ENCODE measurements around the gene PRR12.

The PRR12 gene, protein sequence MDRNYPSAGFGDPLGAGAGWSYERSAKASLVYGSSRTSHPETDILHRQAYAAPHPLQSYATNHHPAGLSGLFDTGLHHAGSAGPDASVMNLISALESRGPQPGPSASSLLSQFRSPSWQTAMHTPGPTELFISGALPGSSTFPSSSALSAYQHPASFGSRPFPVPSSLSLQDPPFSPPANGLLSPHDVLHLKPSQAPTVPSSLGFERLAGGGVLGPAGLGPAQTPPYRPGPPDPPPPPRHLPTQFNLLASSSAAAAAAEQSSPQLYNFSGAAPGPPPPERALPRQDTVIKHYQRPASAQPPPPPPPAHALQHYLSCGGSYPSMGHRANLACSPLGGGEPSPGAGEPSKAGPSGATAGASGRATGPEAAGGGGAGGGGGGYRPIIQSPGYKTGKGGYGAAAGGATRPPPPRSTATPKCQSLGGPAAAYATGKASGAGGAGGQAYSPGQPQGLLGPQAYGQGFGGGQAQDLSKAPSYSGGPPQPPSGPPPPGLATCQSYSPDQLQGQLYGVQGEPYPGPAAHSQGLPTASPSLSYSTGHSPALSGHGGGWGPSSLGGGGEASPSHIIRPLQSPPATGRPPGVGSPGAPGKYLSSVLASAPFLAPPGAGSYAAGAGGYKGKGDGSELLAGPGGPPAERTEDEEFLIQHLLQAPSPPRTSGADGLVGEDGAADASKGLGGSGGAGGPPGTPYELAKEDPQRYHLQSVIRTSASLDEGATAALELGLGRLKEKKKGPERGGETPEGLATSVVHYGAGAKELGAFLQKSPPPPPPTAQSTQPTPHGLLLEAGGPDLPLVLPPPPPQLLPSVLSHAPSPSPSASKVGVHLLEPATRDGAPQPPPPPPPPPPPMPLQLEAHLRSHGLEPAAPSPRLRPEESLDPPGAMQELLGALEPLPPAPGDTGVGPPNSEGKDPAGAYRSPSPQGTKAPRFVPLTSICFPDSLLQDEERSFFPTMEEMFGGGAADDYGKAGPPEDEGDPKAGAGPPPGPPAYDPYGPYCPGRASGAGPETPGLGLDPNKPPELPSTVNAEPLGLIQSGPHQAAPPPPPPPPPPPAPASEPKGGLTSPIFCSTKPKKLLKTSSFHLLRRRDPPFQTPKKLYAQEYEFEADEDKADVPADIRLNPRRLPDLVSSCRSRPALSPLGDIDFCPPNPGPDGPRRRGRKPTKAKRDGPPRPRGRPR (N-terminal part only)

DNA sequence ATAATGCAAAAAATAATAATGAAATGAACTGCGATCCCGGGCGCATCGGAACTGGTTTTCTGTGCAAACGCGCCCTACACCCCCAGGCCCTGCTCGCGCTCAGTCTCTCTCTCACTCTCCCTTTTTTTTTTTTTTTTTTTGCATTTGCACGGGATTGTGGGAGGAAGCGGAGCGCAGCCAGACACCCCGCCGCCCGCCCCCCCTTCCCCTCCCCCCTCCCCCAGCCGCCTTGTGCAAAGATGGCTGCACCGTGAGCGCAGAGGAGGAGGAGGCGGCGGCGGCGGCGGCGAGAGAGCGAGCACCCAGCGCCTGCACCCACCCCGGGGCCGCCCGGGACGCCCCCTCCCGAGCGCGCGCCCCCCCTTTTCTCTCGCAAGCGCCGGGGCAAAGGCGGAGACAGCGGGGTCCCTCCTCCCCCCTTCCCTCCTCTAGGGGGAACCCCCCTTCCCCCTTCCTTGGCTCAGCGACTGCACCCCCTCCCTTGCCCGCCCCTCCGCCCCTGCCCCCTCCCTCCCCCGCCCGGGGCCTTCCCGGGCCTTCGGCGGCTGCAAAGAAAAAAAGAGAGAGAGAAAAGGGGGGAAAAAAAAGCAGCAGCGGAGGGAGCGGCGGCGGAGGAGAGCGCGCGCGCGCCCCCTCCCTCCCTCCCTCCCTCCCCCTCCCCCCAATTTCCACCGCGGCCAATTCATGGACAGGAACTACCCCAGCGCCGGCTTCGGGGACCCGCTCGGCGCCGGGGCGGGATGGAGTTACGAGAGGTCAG is at the start of gene PRR12:
Gene PRR12 (plus strand): TSS at position 212 of the 760 bp plus-strand sequence. CDS start 473 bp downstream, at position 685.
- DNase-seq: peak; percentile 68

DNA sequence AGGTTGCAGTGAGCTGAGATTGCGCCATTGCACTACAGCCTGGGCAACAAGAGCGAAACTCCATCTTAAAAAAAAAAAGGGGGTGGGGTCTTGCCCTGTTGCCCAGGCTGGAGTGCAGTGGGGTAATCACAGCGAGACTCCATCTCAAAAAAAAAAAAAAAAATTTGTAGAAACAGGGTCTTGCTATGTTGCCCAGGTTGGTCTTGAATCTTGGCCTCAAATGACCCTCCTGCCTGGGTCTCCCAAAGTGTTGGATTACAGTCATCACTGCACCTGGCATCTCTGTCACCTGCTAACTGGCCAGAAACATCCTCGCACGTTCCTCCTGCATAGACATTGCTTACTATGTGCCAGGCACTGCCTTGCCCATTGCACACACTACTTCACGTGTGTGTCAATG is 49.1 kb upstream of the PRR12 start:
- DNase-seq: no peak

DNA sequence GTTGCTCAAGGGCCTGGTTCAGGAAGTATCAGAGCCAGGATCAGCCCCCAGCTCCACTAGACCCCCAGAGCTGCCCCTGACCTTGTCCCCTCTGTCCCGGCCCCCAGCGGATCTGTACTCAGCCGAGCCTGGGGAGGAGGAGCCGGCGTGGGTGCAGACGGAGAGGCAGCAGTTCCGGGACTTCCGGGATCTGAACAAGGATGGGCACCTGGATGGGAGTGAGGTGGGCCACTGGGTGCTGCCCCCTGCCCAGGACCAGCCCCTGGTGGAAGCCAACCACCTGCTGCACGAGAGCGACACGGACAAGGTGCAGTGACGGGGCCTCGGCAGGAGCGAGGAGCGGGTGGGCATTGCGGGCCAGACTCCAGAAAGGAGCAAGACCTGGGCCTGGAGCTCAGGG is 48.5 kb upstream of the PRR12 start:
- no peak for DNase-seq

DNA sequence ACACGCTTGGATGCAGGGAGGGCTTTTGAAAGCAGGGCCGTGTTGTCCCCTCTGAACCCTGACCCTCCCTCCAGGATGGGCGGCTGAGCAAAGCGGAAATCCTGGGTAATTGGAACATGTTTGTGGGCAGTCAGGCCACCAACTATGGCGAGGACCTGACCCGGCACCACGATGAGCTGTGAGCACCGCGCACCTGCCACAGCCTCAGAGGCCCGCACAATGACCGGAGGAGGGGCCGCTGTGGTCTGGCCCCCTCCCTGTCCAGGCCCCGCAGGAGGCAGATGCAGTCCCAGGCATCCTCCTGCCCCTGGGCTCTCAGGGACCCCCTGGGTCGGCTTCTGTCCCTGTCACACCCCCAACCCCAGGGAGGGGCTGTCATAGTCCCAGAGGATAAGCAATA is 48.0 kb upstream of the PRR12 start:
- no peak for DNase-seq

DNA sequence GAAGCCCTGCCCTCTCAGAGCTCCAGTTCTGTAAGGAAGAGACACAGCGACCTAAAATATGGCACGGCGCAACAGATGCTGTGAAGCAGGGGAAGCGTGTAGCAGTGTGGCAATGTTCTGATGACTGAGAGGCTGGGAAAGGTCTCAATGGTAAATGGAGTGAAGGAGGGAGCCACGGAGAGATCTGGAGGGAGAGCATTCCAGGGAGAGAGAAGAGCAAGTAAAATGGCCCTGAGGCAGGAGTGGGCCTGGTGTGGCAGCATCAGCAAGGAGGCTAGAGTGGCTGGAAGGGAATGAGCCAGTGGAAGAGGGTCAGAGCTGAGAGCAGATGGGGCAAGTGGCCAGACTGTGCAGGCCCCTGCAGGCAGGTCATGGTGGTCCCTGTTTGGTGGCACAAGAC is 46.8 kb upstream of the PRR12 start:
- DNase-seq: no peak

DNA sequence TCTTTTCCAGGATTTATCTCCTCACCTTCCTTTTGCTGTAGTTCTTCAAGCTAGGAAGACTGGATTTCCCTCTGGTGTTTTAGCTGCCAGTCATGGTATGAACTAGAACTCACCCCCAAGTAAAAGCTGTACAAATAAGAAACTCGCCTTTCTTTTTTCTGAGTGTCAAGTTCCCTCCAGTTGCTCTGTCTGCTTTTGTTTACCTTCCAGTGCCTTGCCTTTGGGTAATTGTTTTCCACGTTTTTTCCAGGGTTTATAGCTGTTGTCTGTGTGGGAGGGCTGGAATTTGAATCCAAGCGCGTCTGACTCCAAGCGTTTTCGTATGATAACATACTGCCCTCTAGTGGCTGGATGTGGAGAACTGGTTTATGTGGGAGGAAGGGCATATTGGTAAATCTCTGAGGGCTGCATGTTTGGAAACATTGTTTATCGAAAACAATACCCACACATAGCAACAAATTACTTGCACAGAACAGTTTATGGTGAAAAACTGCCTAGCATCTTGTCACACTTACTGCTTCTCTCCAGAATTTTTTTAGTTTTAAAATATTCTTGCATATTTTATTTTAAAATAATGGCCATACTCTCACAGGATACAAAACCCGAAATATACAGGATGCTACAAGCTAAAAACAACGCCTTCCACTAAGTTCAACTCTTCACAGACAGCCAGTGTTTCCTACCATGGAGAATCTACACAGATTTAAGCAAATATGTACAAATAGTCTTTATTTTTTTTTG is 44.0 kb upstream of the PRR12 start:
- DNase-seq: peak; percentile 83

DNA sequence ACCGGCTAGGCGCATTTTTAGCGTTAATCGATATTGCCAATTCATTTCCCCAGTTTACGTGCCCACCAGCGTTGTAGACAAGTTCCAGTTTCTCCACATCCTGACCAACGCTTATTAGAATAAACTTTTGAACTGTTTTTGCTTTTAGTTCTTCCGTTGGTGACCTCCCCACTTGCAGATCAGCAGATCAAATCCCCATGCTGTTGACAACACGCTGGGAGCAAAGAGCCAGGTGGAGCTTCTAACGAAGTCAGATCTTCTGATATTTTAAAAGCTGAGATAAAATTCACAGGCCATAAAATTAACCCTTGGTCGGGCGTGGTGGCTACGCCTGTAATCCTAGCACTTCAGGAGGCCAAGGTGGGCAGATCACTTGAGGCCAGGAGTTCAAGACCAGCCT is 41.9 kb upstream of the PRR12 start:
- no peak for DNase-seq

DNA sequence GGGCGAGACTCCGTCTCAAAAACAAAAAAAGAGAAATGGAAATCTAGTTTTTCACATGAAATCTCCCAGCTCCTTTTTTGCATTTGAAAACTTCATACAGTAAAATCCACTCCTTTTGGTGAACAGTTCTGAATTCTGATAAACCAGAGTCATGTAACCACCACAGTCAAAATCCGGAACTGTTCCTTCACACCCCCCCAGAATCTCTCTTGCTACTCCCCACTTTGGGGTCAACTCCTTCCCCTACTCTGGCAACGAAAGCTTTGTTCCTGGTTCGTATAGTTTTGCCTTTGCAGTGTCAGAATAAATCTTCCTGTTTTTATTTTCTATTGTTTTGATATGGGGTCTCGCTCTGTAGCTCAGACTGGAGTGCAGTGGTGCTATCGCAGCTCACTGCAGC is 39.5 kb upstream of the PRR12 start:
- DNase-seq: no peak

DNA sequence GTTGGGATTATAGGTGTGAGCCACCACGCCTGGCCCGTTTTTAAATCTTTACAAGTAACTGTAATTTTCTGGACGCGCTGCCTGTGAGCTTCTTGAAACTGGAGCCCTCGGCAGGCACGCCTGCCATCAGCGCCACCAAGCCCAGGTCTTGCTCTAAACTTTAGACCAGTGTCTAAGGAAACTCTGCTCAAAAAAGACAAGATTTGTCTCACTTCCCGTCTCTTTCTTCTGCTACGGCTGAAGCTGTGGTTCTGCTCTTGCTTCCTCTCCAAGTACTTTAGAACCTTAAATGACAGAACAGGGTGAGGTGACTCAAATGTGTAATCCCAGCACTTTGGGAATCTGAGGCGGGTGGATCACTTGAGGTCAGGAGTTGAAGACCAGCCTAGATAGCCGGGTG is 38.2 kb upstream of the PRR12 start:
- no peak for DNase-seq

DNA sequence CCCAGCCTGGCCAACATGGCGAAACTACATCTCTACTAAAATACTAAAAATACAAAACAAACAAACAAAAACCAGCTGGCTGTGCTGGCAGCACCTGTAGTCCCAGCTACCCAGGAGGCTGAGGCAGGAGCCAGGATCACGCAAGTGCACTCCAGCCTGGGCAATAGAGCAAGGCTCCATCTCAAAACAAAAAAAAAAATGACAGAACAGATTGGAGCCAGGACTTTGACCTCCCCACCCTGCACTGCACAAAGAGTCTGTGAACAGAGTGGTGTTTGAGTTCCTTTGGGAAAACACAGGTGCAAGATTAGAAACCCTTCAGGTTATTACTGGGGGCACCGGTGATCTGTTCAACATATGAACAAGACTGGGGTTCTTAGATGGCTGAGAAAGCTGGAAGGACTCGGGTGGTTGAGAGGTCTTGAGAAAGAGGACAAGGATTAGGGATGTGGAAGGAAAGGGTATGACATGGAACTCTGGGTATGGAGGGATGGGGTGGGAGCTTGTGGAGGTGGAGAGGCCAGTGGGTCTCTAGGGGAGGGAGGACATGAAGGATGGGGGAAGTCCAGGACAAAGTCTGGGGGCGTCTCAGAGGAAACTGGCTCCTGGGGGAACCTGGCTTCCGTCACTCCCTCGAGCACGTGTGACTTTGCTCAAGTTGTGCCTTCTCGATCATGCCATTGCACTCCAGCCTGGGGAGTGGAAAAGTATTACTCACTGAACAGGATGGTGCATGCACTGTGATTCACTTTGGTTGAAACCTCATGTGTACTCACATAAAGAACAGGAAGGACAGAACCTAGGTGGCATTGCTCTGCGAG is 37.3 kb upstream of the PRR12 start:
- no peak for DNase-seq

DNA sequence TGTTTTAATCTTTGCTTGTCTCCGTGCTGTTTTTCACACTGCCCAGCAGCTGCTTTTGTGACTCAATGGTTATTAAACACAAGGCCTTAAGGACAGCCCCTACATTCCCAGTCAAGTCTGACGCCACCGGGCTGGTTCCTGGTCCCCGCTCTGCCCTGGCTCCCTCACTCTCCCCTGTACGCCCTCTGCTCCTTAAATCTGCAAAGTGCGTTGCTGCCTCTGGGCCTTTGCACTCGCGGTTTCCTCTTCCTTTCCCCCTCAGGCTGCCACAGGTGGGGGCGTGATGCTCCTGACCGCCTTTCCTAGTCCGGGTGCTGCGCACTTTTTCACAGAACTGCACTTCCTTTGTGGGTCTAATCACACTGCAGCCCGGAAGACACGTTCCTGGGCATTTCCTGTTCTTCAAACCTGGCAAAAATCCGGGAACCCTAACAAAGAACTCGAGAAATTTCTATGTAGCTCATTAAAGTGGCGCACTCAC is 36.2 kb upstream of the PRR12 start:
- DNase-seq: no peak

DNA sequence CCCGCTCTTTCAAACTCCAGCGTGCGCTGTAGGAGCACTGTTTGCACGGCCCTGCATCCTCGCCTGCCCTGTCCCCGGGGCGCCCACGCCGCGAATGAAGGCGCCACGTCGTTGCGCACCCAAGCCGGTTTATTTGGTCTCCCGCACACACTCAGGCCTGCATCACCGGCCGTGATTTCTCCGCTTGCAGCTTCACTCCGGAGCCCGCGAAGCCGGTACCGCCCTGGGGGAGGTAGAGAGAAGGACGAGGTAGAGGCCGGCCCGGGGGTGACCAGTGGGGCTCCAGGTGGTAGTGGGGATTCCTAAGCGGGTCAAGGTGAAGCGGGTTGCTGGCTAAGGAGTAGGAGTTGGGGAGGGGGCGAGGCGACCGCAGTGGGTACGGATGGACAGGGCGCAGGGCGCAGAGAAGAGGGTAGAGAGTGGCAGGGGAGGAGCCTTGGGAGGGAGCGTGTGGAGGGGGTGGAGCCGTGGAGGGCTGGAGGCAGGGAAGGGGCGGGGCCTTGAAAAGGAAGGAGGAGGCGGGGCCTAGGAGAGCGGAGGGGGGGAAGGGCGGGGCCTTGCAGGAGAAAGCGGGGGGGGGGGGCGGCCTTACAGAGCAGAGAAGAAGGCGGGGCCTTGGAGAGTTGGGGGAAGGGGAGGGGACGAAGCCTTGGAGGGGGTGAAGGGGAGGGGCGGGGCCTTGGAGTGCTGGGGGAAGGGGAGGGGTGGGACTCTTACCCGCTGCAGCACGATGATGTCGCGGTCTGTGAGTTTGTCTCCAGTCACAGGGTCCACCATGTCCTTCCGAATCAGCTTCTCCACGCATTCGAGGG is 35.2 kb upstream of the PRR12 start:
- no peak for DNase-seq

DNA sequence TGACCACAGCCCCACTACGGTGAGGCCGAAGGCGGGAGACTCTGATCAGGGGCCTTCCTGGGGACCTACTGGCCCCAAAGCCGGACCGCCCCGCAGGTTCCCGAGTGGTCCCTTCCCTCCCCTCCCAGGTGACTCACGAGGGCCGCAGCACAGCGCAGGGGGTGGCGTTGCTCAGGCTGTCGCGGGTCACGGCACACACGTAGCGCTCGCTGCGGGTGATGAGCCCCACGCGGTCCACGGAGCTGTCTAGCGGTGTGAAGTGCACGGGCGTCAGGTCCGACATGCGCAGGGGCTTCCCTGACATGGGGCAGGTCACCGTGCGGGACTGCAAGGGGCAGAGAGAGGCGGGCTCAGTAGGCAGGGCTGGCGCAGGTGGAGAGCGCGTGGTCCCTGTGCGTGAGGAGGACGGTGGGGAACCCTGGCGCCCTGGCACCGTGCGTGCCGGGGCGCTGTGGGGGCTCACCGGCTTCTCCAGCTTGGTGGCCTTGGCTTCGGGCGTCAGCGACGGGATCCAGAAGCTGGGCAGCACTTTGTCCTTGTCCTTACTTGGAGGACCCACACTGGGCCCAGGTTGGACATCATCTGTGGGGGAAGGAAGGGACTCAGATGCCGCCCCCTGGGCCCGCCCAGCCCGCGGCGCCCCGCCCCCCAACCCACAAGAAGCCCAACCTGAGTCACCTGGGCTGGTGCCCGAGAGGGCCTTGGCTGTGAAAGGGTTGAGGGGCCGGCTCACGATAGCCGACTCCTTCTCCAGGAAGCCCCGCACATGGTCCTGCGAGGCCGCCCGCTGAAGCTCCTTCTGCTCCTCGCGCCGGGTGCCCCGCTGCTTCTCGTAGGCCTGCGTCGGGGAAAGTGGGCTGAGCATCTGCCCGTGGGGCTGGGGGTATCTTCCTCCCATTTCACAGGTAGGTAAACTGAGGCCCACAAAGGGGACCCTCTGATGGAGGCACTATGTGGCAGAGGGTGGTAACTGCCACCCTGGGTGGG is 34.3 kb upstream of the PRR12 start:
- DNase-seq: no peak

DNA sequence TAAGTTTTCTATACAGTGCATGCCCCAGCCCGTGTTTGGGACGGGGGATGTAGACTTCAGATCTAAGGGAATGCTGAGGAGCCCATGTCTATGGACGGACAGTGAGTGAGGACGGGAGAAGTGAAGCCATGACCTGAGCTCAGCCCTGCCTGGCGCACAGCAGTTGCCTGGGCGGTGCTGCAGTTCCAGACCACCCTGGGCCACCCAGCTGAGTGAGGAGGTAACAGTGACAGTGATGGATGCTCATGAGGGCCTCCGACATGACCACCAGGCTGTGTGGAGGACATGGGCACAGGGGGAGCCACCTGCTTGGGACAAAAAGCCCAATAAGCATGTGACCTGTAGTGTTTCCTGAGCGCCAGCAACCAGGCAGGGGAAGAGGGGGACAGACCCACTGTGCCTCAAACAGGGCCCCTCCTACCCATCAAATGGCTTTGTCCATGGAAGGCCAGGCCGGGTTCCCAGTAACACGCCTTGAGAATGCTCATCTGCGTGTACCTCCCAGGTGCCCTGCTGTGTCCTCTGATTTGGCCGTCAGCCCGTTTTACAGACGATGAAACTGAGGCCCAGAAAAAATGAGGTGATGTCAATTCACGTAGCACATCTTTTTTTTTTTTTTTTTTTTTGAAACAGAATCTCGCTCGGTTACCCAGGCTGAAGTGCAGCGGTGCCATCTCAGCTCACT is 33.2 kb upstream of the PRR12 start:
- DNase-seq: no peak

DNA sequence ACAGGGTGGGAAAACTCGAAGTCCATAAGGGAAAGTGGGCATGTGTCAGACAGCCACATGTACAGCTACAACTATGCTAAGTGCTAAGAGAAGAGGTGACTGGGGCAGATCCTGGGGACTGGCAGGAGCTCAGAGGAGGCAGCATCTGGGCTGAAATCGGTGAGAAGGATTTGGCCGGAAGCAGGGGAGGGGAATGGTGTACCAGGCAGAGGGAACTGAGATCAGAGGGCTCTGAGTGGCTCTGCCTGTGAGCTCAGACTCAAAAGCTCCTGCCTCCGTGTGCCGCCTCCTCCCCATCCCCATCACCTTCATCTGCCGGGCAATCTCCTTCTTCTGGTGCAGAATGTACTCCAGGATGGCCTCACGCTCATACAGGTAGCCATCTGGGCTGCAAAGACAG is 32.4 kb upstream of the PRR12 start:
- no peak for DNase-seq

DNA sequence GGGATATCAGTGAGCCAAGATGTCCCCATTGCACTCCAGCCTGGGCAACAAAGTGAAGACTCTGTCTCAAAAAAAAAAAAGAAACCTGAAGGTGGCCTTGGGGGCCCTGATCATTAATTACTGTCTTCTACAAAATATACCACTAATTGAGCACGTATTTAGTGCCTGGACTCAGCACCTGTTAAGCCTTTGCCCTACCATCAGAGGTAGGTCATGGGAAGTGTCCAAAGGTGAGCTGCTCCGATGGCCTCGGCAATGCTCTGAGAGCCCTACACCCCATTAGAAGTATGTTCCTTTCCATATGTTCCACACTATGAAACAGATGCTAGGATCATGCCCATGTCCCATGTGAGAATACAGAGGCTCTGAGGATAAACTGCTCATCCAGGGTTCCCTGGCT is 31.5 kb upstream of the PRR12 start:
- no peak for DNase-seq

DNA sequence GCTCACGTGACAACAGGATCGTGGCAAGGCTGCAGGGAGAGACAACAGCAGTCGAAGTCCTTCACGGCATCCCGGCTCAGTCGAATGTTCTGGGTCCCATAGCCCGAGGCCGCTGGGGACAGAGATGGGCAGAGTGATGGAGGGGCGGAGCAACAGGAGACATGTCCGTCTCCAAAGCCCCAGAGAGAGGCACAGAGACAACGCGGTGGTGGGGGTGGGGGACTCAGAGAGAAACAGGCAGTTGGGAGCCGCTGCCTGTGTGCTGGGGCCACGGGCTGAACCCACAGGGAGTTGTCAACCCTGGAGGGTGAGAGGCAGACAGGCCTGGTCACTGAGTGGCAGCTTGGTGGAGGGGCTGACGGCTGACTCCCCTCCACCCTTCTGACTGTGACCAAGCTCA is 31.1 kb upstream of the PRR12 start:
- no peak for DNase-seq

DNA sequence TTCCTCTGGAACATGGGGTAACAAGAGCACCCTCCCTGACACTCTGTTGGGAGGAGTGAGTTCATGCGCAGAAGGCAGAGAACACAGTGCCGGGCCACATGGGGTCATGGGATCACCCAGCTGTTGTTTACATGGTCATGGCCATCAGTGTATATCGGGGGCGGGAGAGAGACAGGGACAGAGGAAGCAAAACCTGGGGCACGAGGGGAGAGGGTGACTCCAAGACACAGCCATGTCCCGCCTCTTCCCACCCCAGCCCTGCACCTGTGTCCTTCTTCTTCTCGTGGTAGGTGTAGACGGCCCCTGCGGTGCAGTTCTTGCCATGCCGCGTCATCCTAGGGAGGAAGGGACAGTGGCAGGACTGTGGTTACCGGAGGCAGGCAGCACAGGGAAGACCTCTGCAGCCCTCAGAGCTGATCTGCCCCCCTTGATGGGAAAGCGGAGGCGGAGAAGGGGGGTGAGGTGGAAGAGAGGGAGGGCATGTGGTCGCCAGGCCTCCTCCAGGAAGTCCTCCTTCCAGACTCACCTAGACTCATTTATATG is 30.6 kb upstream of the PRR12 start:
- no peak for DNase-seq

All from NCI-H1105 treated with DMSO at 0.1 percent for 48 hours (cell line).